H1 (cell line): ENCODE results near the gene ANLN. TPM values are rescaled to one million over a fixed set of nuclear protein-coding genes. Genes with fewer than 3 reads are reported as not detected.
A peak's percentile ranks its signal among the peaks of the same experiment; 100 is the strongest.

Experiments used
- CHD1 ChIP-seq: IDR thresholded peaks from 2 replicates; pipeline ENCODE4 v1.6.1; 2012; ENCODE audit warnings: low read depth, low read length, improper control_type of control experiment
- CREB1 ChIP-seq: IDR thresholded peaks from 2 replicates; pipeline ENCODE4 v1.6.1; 2012; ENCODE audit warnings: inconsistent platforms
- CTBP2 ChIP-seq: IDR thresholded peaks from 2 replicates; pipeline ENCODE4 v1.7.0; 2011; ENCODE audit warnings: borderline replicate concordance, mild to moderate bottlenecking, moderate library complexity, mixed read lengths, low read length; ENCODE audit not compliant: insufficient read depth, insufficient read length
- EGR1 ChIP-seq: IDR thresholded peaks from 2 replicates; pipeline ENCODE4 v1.6.1; 2011; ENCODE audit warnings: low read depth, low read length, borderline replicate concordance
- NRF1 ChIP-seq: IDR thresholded peaks from 2 replicates; pipeline ENCODE4 v1.6.1; 2011; ENCODE audit warnings: mild to moderate bottlenecking, low read depth, low read length, improper control_type of control experiment
- RBBP5 ChIP-seq: IDR thresholded peaks from 2 replicates; pipeline ENCODE4 v1.7.1; 2012; ENCODE audit warnings: low read depth, mild to moderate bottlenecking, inconsistent platforms, low read length, moderate library complexity, borderline replicate concordance
- SAP30 ChIP-seq: fragments of 300-600 bp; sonication (generic); IDR thresholded peaks from 2 replicates; pipeline ENCODE4 v1.7.1; 2012; ENCODE audit warnings: low read length, moderate library complexity, mild to moderate bottlenecking, inconsistent platforms; ENCODE audit not compliant: insufficient read depth, insufficient replicate concordance
- SP1 ChIP-seq: IDR thresholded peaks from 2 replicates; pipeline ENCODE4 v1.6.1; 2011; ENCODE audit warnings: low read depth, low read length
- polyA plus RNA-seq, 7 experiments: library from polyadenylated mRNA; depleted of rRNA in 3 of 7; stranded (reverse) in 5 of 7; unstranded in 2 of 7; fragments of >200 nt in 5 of 7; fragments of 200-250 nt in 2 of 7; gene quantifications; 1 replicate in 5 of 7; 2 replicates in 1 of 7; 4 replicates in 1 of 7; pipeline versions ENCODE4 v1.2.1 to v1.2.3, GENCODE V29; 2011 to 2013; ENCODE audit warnings: missing spikeins in 2 of 7, mixed read lengths in 2 of 7
- total RNA-seq: library from RNA; stranded (reverse); fragmentation: NEBNext Ultra II Directional; extraction: Animal tissue kit (Norgen Biotek cat#: 25700); gene quantifications from 2 replicates; pipeline ENCODE4 v1.2.1, GENCODE V29; 2021

The ANLN gene
- total and polyA plus RNA-seq, 2 of the 8 experiments (the other 6 are each of a cell fraction or from before 2014, with no cell fraction given): 18.5 to 90.1 TPM

- TF ChIP-seq SP1 (peak; percentile 12; the same call in 1 of the 2 replicates), RBBP5 (peak; percentile 52; the same call in 1 of the 2 replicates), EGR1 (no peak), NRF1 (peak; percentile 60), CTBP2 (no peak), CHD1 (no peak), SAP30 (peak; percentile 96), CREB1 (0 out of 2 replicates have a peak, but pooled peaks have one; percentile 10)
These were observed at the start of gene ANLN (continued) for GRCh38 chr7:36389371-36390198.
